Embryonic facial prominence (tissue), 1 donor: Measurements from ENCODE around the gene ZZZ3.
"Not testable (repeated sequence)": the region's sequence is repeated elsewhere in the genome, so short reads cannot be mapped to it uniquely, and the experiment has no call there.

Experiments used
- DNase-seq: peaks from one replicate; pipeline ENCODE4 v3.0.0-alpha.2; 2016; ENCODE audit errors: extremely low spot score

The ZZZ3 gene

DNA sequence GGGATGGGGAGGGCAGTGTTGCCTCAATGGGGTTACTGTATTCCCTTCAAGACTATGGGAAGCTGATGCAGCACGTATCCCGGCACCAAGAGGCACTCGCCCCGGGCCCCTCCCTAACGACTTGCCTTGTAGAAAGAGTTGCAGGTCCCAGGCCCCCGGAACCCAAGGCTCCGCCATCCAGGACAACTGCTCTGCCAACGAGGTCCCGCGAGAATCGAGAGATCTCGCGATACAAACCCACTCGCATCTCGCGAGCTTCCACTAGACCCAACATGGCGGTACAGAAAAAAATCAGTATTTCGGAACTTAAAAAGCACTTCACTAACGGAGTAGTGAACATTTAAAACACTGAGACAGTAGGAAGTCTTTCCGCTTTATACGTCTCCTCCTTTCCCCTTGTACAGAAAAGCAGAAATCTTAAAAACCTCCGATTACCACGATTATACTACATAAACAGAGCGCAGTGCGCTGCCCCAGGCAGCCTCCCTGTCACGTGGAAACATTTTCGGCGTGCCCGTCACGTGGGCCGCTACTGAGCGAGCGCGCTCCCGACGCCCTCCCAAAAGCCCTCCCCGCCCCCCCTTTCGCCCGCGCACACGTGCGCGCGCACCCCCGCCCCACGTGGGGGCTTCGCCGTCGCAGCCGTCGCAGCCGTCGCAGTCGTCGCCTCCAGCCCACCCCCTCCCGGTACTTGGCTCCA is at the start of gene ZZZ3:
Gene ZZZ3 (minus strand): TSS at position 199 of the 700 bp plus-strand sequence. CDS start 49,304 bp downstream, outside the sequence.
- peak; percentile 88 for DNase-seq

- DNase-seq = no peak
Measured at GRCh38 chr1:77732090-77732489, 49.6 kb upstream of the ZZZ3 start.

GRCh38 chr1:77725706-77726105 is 43.2 kb upstream of the ZZZ3 start:
- DNase-seq = no peak

DNA sequence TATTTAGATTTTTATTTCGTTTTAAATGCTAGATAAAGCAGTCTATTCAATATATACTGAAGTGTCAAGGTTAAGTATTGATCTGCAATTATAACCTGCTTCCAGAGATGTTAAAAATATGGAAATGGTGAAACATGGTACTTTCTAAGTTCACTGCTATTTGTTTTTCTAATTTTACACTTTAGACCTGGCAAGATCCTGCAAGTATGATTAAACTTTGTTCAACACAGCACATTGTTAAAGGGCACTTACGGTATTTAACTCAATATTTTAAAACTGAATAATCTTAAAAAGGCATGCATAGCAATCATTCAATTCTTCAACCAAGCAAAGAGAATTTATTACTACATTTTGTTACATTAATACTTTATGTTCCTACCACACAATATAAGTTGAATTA is 35.7 kb upstream of the ZZZ3 start:
- no peak for DNase-seq

DNA sequence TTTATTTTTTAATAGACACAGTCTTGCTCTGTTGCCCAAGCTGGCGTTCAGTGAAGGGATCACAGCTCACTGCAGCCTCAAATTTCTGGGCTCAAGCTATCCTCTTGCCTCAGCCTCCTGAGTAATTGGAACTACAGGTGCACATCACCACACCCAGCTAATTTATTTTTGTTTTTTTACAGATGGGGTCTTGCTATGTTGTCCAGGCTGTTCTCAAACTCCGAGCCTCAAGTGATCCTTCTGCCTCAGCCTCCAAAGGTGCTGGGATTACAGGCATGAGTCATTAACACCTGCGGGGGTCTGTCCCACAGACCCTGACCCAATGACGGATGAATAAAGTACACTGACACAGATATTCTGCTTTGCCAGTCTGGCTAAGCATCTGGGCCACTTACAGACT is 33.6 kb upstream of the ZZZ3 start:
- DNase-seq = no peak

GRCh38 chr1:77709727-77710126 is 27.3 kb upstream of the ZZZ3 start:
- DNase-seq = no peak

- no peak for DNase-seq
Measured at GRCh38 chr1:77706321-77706720, 23.9 kb upstream of the ZZZ3 start.

DNA sequence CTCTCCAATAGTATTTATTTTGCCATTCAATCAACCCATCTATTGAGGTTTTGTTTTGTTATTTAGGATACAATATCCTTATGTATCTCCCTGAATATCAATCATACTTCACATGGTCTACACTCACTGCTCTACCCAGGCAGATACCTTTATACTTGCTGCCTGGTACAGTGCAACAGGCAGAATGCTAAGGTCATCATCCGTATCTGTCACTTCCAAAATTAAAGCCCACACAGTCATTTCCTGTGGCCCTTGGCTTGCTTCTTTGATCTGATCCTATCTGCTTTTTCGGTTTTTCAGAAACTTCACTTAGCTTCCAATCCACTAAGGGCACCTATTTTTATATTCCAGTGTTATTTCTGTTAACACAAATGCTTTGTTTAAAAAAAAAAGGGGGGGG is 22.3 kb upstream of the ZZZ3 start:
- DNase-seq = no peak

DNA sequence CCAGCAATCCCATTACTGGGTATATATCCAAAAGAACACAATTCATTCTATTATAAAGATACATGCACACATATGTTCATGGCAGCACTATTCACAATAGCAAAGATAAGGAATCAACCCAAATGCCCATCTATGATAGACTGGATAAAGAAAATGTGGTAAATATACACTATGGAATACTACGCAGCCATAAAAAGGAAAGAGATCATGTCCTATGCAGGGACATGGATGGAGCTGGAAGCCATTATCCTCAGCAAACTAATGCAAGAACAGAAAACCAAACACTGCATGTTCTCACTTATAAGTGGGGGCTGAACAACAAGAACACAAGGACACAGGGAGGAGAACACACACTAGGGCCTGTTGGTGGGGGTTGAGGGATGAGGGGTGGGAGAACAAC is 17.2 kb upstream of the ZZZ3 start:
- DNase-seq = not testable (repeated sequence)

- DNase-seq = no peak
Measured at GRCh38 chr1:77697441-77697840, 15.0 kb upstream of the ZZZ3 start.

DNA sequence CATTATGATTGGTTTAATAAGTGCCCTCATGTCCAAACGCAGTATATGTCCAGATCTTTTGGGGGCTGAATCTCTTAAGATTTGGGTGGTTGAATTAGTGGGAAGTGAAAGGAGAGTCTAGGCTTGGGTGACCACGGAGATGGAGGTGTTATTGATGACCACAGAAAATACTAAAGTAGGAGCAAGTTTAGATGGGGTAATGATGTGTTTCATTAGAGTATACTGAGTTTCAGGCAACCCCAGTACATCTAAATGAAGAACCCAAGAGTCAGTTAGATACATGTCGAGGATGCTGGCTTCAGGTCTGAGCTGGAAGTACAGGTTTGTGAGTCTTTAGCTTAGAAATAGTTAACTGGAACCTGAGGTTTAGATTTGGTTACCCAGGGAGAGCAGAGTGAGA is 6.5 kb upstream of the ZZZ3 start:
- DNase-seq = no peak

- DNase-seq = no peak
Measured at GRCh38 chr1:77687519-77687906, 5.1 kb upstream of the ZZZ3 start.

GRCh38 chr1:77686796-77687518 is 4.5 kb upstream of the ZZZ3 start:
- no peak for DNase-seq

DNA sequence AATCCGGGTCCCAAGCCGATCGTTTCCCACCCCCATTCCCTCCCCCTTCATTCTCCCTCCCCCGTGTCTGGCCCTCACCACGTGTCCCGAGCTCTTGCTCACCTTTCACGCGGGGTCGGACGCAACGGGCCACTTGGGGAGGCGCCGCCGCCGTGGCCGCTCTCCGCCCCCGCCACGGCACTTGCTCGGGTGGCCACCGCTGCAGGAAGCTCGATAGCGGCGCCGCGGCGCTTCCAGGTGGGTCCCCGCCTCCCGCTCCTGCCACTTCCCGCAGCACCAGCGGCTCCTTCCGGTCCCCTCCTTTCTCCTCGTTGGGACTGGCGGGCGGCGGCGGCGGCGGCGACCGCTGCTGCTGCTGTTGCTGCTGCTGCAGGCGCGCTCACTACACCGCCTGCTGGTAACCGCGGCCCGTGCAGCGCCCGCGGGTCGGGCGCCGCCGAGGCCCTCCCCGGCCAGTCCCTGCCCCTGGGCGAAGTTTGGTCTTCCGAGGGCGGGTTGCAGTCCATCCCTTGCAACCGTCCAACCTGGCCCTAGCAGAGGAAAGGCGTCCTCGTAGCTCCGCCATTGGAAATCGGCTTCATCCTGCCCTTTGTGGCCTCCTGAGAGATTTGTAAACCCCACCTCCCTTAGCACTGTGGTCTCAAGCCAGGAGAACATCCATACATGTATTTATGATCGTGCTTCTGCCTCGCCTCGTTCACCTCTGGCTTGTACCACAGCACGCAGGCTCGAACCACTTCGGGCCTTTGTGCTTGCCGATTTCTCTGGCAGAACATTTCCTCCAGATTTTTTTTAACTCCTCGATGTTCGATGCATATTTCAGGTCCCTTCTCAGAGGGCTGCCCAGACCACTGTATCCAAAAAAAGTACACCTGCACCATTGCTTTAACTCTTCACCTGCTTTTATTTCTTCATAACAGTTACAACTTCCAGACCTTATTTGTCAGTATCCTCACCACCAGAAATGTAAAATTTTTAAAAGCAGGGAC is 996 bp upstream of the ZZZ3 start:
- peak; percentile 88 for DNase-seq

DNA sequence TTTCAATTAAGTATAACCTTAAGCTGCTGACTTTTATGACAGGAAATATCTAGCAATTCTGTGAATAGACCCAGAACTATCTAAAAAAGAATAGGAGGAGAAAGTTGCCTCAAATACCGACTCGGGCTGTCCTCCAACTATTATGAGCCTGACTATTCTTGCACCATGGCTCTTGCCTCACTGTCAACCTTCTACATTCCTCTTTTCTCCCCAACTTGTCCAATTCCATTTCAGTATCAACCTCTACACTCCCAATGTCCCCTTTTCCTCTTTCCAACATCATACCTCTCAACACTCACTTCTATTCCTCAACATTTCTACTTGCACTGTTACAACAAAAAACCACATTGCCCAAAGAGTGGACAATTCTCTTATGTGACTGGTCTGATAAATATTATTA is 2.3 kb downstream of the ZZZ3 start:
- no peak for DNase-seq

DNA sequence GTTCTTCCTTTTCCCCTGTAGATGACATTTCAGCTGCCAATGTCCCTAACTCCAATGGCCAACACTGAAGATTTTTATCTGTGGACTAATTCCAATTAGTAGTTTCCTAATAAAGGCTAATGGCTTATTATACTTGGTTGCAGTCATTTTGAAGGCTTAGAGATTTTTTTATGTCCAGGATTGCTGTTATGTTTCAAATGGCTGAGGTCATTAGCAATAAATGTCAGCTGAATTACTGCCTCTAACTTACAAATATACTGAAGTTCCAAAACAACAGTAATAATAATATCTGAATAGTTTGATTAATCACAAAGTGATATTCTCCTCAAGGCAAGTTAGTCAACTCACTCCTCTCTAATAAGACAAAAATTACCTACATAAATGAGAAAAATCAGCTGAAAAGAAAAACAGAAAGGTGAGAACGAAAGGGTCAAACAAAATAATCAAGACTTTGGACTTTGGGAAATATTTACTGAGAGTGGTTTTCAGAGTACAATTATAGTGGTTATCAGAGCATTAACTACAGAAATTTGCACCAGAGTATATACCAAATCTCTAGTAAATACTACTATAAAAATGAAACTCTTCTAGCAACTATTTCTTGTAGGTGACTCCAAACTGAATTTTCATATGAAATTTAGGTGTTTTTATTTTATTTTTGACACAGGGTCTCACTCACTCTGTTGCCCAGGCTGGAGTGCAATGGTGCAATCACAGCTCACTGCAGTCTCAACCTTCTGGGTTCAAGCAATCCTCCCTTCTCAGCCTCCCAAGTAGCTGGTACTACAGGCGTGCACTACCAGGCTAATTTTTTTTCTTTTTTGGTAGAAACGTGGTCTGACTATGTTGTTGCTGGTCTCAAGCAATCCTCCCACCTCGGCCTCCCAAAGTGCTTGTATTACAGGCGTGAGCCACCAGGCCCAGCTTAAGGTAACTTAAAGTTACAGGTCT is 3.5 kb downstream of the ZZZ3 start:
- no peak for DNase-seq

GRCh38 chr1:77674807-77675206 is 7.7 kb downstream of the ZZZ3 start:
- not testable (repeated sequence) for DNase-seq

DNA sequence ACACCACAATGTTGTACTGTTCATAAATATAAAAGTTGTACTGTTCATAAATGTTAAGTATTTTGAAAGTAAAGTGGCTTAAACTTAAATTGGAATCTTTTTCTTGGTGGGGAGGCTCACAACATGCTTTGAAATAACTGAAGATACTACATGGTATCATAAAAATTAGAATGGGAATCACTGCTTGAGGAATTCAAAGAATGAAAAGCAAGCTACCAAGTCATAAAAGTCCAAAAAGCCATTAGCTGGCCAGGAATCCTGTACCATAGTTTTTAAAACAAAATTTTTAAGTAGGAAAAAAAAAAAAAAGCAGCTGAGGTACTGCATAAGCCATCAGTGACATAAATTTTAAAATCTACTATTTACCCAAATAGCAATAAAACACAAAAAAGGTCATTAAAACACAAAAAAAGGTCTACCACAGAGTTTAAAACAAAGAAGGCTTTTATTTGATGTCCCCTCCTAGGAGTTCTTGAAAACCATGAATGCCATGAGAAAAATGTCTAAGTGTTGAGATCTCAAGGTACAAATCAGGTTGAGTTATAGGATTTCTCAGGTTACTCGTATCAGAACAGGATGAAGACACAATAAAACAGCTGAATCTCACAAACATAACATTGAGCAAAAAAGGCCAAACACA is 8.6 kb downstream of the ZZZ3 start:
- DNase-seq = no peak

DNA sequence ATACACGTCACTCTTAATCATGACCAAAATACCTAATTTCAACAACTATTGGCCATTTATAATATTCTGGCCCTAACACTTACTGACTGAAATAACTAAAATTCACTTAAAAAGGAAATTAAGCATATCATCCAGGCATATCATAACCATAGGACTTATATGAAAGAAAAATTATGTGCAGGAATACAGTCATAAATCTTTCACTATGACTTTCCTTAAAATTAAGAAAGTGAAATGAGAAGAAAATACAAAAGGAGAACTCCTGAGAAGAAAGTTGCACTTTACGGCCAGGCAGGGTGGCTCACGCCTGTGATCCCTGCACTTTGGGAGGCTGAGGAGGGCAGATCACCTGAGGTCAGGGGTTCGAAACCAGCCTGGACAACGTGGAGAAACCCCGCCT is 9.4 kb downstream of the ZZZ3 start:
- DNase-seq = no peak

GRCh38 chr1:77672374-77672773 is 10.1 kb downstream of the ZZZ3 start:
- DNase-seq = no peak

- DNase-seq = no peak
Measured at GRCh38 chr1:77671836-77672235, 10.6 kb downstream of the ZZZ3 start.
